Endothelial cell of umbilical vein (primary cell): Measurements from ENCODE around the gene ZNF470. TPM values are rescaled to one million over a fixed set of nuclear protein-coding genes. Genes with fewer than 3 reads are reported as not detected.

Experiments
- BruUV-seq: library from RNA; stranded (reverse); fragments of 400-500 nt; replicated peaks from 2 replicates; lab custom pipeline; 2021; lab: Mats Ljungman, UMichigan
- CTCF ChIA-PET: fragments of 300-600, 350-600 bp; sonication (Branson Sonifier 250); formaldehyde crosslinking; loops from one replicate; lab custom pipeline; 2021; ENCODE audit warnings: antibody characterized with exemption, inconsistent platforms; lab: Charles Lee
- POLR2A ChIA-PET: fragments of 300-600, 350-600 bp; sonication (Branson Sonifier 250); formaldehyde crosslinking; loops from one replicate; lab custom pipeline; 2021; ENCODE audit warnings: antibody characterized with exemption, inconsistent platforms; lab: Charles Lee
- DNase-seq: peaks from one replicate; pipeline ENCODE4 v3.0.0-alpha.2; 2011; ENCODE audit warnings: low read depth, low spot score
- FAIRE-seq: peaks from 2 replicates; lab custom pipeline; 2011; peaks lifted over from hg19 to GRCh38; lab: Jason Lieb, UNC
- H2AFZ ChIP-seq: 2 replicates; pipeline ENCODE4 v1.6.0; 2012; ENCODE audit warnings: low read depth, low read length, control low read depth, inconsistent platforms
- H3K27ac ChIP-seq: 2 replicates; pipeline ENCODE4 v1.5.1; 2011; ENCODE audit warnings: low read depth, mild to moderate bottlenecking, control low read depth, low read length, moderate library complexity; ENCODE audit not compliant: insufficient read depth
- H3K27me3 ChIP-seq, 2 experiments: 2 replicates each; pipeline versions ENCODE4 v1.6.0 to v1.6.1; 2011; ENCODE audit warnings: low read length in 2 of 2, mixed read lengths in 1 of 2; ENCODE audit not compliant: control insufficient read depth in 2 of 2, insufficient read depth in 2 of 2
- H3K36me3 ChIP-seq, 2 experiments: 2 replicates in 1 of 2; 3 replicates in 1 of 2; pipeline ENCODE4 v1.5.1; 2011; ENCODE audit warnings: low read length in 2 of 2, mild to moderate bottlenecking in 1 of 2, moderate library complexity in 1 of 2; ENCODE audit not compliant: control insufficient read depth in 2 of 2, insufficient read depth in 2 of 2; ENCODE audit errors: extremely low read depth in 1 of 2
- H3K4me1 ChIP-seq: 3 replicates; pipeline ENCODE4 v1.5.1; 2011; ENCODE audit warnings: mild to moderate bottlenecking, low read length; ENCODE audit not compliant: control insufficient read depth, insufficient read depth; ENCODE audit errors: extremely low read depth
- H3K4me2 ChIP-seq: 2 replicates; pipeline ENCODE4 v1.6.1; 2011; ENCODE audit warnings: low read length, control low read depth, mixed read lengths; ENCODE audit not compliant: insufficient read depth
- H3K4me3 ChIP-seq, 3 experiments: fragments of 200-600 bp in 1 of 3; sonication (generic), shearing (Covaris generic) in 1 of 3; replicated peaks in 1 of 3; 2 replicates each; pipeline ENCODE4 v1.5.1; 2011 to 2016; ENCODE audit warnings: control low read depth in 3 of 3, low read length in 3 of 3, mild to moderate bottlenecking in 2 of 3, inconsistent platforms in 1 of 3, low read depth in 1 of 3, moderate library complexity in 1 of 3; ENCODE audit not compliant: insufficient read depth in 1 of 3
- H3K79me2 ChIP-seq: 2 replicates; pipeline ENCODE4 v1.6.0; 2012; ENCODE audit warnings: low read length, inconsistent platforms; ENCODE audit not compliant: control insufficient read depth, insufficient read depth
- H3K9ac ChIP-seq: replicated peaks from 2 replicates; pipeline ENCODE3; 2011; ENCODE audit warnings: low read length, control low read depth; ENCODE audit not compliant: insufficient read depth; ENCODE audit errors: extremely low read depth
- H3K9me1 ChIP-seq: replicated peaks from 3 replicates; pipeline ENCODE4 v1.6.0; 2011; ENCODE audit warnings: mild to moderate bottlenecking, low read length; ENCODE audit not compliant: control insufficient read depth, insufficient read depth; ENCODE audit errors: extremely low read depth
- H3K9me3 ChIP-seq: replicated peaks from 2 replicates; pipeline ENCODE4 v1.5.1; 2012; ENCODE audit warnings: low read length, inconsistent platforms; ENCODE audit not compliant: control insufficient read depth, insufficient read depth
- H4K20me1 ChIP-seq: replicated peaks from 2 replicates; pipeline ENCODE3; 2011; ENCODE audit warnings: mild to moderate bottlenecking, low read length; ENCODE audit not compliant: control insufficient read depth, insufficient read depth; ENCODE audit errors: extremely low read depth
- CTCF ChIP-seq, 2 donors: IDR thresholded peaks; 1 replicate in 1 of 2; 2 replicates in 1 of 2; pipeline ENCODE4 v1.5.1; 2011; ENCODE audit warnings: low read length in 2 of 2, mild to moderate bottlenecking in 2 of 2, moderate library complexity in 2 of 2, control low read depth in 1 of 2, inconsistent platforms in 1 of 2, low read depth in 1 of 2; ENCODE audit not compliant: insufficient read depth in 1 of 2; ENCODE audit errors: extremely low read depth in 1 of 2
- EZH2 ChIP-seq: IDR thresholded peaks from 2 replicates; pipeline ENCODE4 v1.6.1; 2012; ENCODE audit warnings: borderline replicate concordance, low read depth, mild to moderate bottlenecking, moderate library complexity, low read length, inconsistent platforms; ENCODE audit not compliant: severe bottlenecking
- FOS ChIP-seq: IDR thresholded peaks from 2 replicates; pipeline ENCODE4 v1.6.1; 2011; ENCODE audit warnings: mild to moderate bottlenecking, low read length, moderate library complexity, borderline replicate concordance; ENCODE audit not compliant: insufficient read depth
- GATA2 ChIP-seq: IDR thresholded peaks from 2 replicates; pipeline ENCODE4 v1.7.0; 2011; ENCODE audit warnings: low read depth, mild to moderate bottlenecking, moderate library complexity, mixed read lengths, low read length; ENCODE audit not compliant: insufficient read length, insufficient read depth
- JUN ChIP-seq: IDR thresholded peaks from 2 replicates; pipeline ENCODE4 v1.6.1; 2011; ENCODE audit warnings: borderline replicate concordance, low read depth; ENCODE audit not compliant: insufficient read length, insufficient read depth
- MAX ChIP-seq: IDR thresholded peaks from 2 replicates; pipeline ENCODE4 v1.6.1; 2011; ENCODE audit not compliant: insufficient read depth, insufficient read length
- MYC ChIP-seq: IDR thresholded peaks from one replicate; pipeline ENCODE4 v1.6.1; 2011; ENCODE audit warnings: mild to moderate bottlenecking, low read depth, low read length
- POLR2A ChIP-seq: IDR thresholded peaks from 2 replicates; pipeline ENCODE4 v1.6.1; 2012; ENCODE audit warnings: low read depth, mild to moderate bottlenecking, control low read depth, low read length
- POLR2AphosphoS5 ChIP-seq: IDR thresholded peaks from 2 replicates; pipeline ENCODE4 v1.6.1; 2012; ENCODE audit warnings: low read depth, mild to moderate bottlenecking, control low read depth, low read length, moderate library complexity; ENCODE audit not compliant: insufficient read depth
- dilution Hi-C: fragments of 300-500 bp; cut with MboI; formaldehyde crosslinking; loops from one replicate; pipeline ENCODE4 v1.15.0; 2019; ENCODE audit warnings: low sequenced_read_pairs; ENCODE audit not compliant: extremely low pct_ligation_motif_present
- intact Hi-C: fragments of 100-400 bp; cut with micrococcal nuclease; formaldehyde crosslinking; loops from one replicate; pipeline ENCODE4 v1.10.0; 2022
- polyA plus RNA-seq, 4 experiments: library from polyadenylated mRNA; depleted of rRNA in 3 of 4; stranded (reverse) in 3 of 4; unstranded in 1 of 4; fragments of >200 nt; gene quantifications; 2 replicates each; pipeline versions ENCODE4 v1.2.1 to v1.2.3, GENCODE V29; 2011 to 2012; ENCODE audit warnings: missing spikeins in 1 of 4
- total RNA-seq: library from RNA; stranded (reverse); gene quantifications from 2 replicates; pipeline ENCODE4 v1.2.3, GENCODE V29; 2021

The ZNF470 gene
- total and polyA plus RNA-seq, 2 donors (not counting 3 experiments of a cell fraction or from before 2014, with no cell fraction given) = 1.0 to 3.9 TPM

- CTCF ChIA-PET = no interaction called here
- no peaks in the 10 kb centered on the region for H3K9me1 ChIP-seq
- no TSS peak for BruUV-seq
- intact Hi-C loops = no loop called here
- DNase-seq (no peak), FAIRE-seq (no peak)
- no peak for TF ChIP-seq EZH2
- no peak for TF ChIP-seq POLR2A
- no peak for TF ChIP-seq MAX
- no peak for TF ChIP-seq CTCF (IDR thresholded peaks at IDR 0.05; ENCODE audit: extremely low read depth in 1 of 2, insufficient read depth in 1 of 2, low read depth in 1 of 2, low read length in 2 of 2)
- TF ChIP-seq POLR2AphosphoS5 = no peak
- no peak for TF ChIP-seq JUN
- no peak for TF ChIP-seq GATA2
- TF ChIP-seq FOS = no peak
- no peak for TF ChIP-seq MYC
- H3K79me2 ChIP-seq = no peaks in the 10 kb centered on the region
- no peaks in the 10 kb centered on the region for H3K4me1 ChIP-seq
- no peak overlapping the region for H2AFZ ChIP-seq
- H3K4me2 ChIP-seq = no peak overlapping the region
- no peak overlapping the region for H3K4me3 ChIP-seq
- H3K9me3 ChIP-seq = peaks cover 3% of the 10 kb centered on the region
- dilution Hi-C loops = no loop called here
- POLR2A ChIA-PET = no interaction called here
- no peak overlapping the region for H3K9ac ChIP-seq
- no peak overlapping the region for H3K27ac ChIP-seq
- H4K20me1 ChIP-seq = no peaks in the 10 kb centered on the region
- H3K27me3 ChIP-seq = no peaks in the 10 kb centered on the region
- H3K36me3 ChIP-seq = peaks cover 2 to 13% of the 10 kb centered on the region in 2 experiments
Measured at GRCh38 chr19:56617531-56617930, 50.3 kb downstream of the ZNF470 start.
